PFSK-1 (cell line): ENCODE measurements around the gene TMEM255A.

ENCODE experiments used
- FOXP2 ChIP-seq: optimal IDR thresholded peaks from 2 replicates; pipeline ENCODE3; 2011; ENCODE audit warnings: borderline replicate concordance, control low read depth, inconsistent platforms; ENCODE audit not compliant: insufficient read depth; ENCODE audit errors: extremely low read length, extremely low read depth
- POLR2AphosphoS5 ChIP-seq: IDR thresholded peaks from 2 replicates; pipeline ENCODE4 v1.6.1; 2012; ENCODE audit warnings: low read depth, mild to moderate bottlenecking, control low read depth, low read length, moderate library complexity
- REST ChIP-seq, 2 experiments: IDR thresholded peaks; 2 replicates each; pipeline versions ENCODE4 v1.6.1 to v1.8.0; 2011 to 2012; ENCODE audit warnings: low read depth in 2 of 2, low read length in 2 of 2, control low read depth in 1 of 2, inconsistent platforms in 1 of 2, mild to moderate bottlenecking in 1 of 2, moderate library complexity in 1 of 2; ENCODE audit not compliant: insufficient read depth in 1 of 2
- SIN3A ChIP-seq: IDR thresholded peaks from 2 replicates; pipeline ENCODE4 v1.6.1; 2012; ENCODE audit warnings: mild to moderate bottlenecking, low read length, moderate library complexity, borderline replicate concordance; ENCODE audit not compliant: insufficient read depth
- TAF1 ChIP-seq: IDR thresholded peaks from 2 replicates; pipeline ENCODE4 v1.6.1; 2012; ENCODE audit warnings: low read length, control low read depth, borderline replicate concordance; ENCODE audit not compliant: insufficient read depth

The TMEM255A gene

DNA sequence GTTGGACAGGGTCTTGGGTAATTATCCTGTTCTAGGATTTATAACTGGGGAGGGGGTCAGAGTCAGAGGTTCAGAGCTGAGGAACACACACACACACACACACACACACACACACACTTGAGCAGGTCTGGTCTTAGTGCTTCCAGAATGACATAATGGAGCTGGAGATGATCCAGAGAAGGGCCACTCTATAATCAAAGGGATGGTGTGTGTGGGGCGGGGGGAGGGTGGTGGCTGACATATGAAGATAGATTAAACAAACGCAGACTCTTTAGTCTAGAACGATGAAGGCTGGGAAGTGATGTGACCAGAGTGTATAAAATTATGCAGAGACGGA is 434 bp upstream of the TMEM255A start:
- no peak for TF ChIP-seq SIN3A
- no peak for TF ChIP-seq REST (IDR thresholded peaks at IDR 0.05; ENCODE audit: insufficient read depth in 1 of 2, low read depth in 2 of 2, low read length in 2 of 2)
- TF ChIP-seq POLR2AphosphoS5 = no peak
- TF ChIP-seq FOXP2 = no peak
- no peak for TF ChIP-seq TAF1

DNA sequence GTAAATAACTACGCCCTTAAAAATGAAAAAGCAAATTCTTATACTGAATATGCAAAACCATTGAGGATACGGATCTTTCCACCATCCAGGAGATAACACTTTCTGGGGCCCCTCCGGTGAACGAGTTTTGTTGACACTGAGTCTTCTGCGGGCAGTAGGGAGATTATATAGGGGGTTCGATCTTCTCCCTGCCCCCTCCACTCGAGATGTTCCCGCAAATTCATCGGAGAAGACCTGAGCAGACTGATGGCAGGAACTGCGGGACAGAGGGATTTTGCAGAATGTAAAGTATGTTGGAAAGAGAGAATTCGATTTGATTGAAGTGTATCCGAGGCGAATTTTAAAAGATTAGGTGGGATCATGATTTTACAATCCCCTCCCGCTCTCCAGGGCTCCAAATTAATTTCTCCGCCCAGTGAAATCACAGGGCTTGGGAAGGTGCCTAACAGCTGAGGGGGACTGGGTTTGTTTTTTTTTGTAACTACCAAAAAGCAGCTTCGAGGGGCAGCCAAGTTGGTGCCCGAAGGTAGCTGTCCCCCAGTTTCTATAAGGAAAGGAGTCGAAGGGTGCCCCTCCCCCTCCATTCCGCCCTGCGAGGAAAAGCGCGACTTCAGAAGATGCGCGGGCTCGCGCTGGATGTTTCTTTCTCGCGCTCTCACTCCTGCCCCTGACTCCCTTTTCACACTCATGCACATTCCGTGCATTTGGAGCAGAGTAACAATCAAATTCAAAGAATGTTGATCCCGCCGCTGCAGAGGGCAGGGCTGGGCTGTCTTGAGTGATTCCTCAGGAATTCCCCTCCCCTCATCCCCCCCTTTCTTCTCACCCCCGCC is 1.2 kb downstream of the TMEM255A start:
- TF ChIP-seq POLR2AphosphoS5 = no peak
- no peak for TF ChIP-seq TAF1
- no peak for TF ChIP-seq FOXP2
- no peak for TF ChIP-seq SIN3A
- TF ChIP-seq REST (IDR thresholded peaks at IDR 0.05; ENCODE audit: insufficient read depth in 1 of 2, low read depth in 2 of 2, low read length in 2 of 2) = no peak

- TF ChIP-seq POLR2AphosphoS5 (no peak), REST (IDR thresholded peaks at IDR 0.05; ENCODE audit: insufficient read depth in 1 of 2, low read depth in 2 of 2, low read length in 2 of 2) (no peak)
Observed at GRCh38 chrX:120308959-120309872, 2.0 kb downstream of the TMEM255A start.

GRCh38 chrX:120308558-120308957 is 2.7 kb downstream of the TMEM255A start:
- TF ChIP-seq FOXP2 (no peak), REST (IDR thresholded peaks at IDR 0.05; ENCODE audit: insufficient read depth in 1 of 2, low read depth in 2 of 2, low read length in 2 of 2) (no peak), POLR2AphosphoS5 (no peak), SIN3A (no peak), TAF1 (no peak)
